ENCODE results near the gene PAPOLA.

The PAPOLA gene

DNA sequence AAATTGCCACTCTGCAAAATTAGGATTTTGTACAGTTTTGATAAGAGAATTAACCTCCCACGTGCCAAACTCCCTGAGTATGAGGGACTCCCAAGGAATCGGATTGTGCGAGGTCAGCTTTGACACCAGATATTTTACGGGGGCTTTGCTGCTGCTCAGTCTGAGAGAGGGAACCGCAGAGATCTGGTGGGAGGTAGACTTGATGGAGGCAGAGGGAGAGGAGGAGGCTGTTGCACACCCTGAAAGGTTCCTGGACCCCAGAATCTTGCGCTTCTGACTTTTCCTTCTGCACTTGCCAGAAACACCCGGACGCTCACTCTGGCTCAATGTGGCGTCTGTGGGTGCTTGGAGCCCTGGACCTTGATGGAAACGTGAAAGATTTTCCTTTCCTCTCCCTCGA lies 83.9 kb downstream of the PAPOLA start:
- no peak for DNase-seq (ENCODE audit: low spot score)

DNA sequence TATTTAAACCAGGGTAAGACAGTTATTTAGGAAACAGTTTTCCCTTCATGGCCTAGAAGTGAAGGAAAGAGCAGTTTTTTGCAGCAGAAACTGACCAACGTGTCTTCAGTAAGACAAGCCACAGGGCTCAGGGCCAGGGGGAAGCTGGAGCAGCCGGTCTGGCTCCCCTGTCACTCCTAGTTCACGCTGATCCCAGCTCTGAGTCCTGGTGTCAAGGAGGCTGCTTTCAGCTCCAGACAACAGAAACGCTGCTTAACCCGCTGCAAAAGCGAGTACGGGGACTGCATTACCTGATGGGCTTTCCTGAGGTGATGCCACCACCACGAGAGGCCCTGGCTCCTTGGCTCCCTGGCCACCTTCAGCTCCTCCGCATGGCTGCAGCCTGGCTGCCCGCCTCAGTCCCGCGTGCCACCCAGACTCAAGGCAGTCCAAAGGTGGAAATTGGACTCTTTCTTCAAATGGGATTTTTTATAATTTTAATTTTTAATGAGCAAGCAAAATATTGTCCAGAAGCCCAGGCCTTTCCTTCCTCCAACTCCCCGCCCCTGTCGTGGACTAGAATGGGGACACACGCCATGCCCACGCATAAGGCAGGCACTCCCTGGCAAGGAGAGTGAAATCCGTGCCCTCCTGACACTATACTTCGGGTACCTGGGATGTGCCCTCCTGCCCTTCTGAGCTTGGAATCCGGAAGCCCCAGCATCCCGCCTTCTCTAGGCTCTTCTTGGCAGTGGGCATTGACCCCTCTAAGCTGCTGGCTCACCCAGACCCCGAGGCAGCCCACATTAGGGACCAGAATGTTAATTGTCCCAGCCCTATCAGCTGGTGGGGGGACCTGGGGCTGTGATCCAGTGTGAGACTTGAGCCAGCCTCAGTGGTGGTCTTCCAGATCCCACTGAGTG lies 85.0 kb downstream of the PAPOLA start:
- no peak for DNase-seq (ENCODE audit: low spot score)

DNA sequence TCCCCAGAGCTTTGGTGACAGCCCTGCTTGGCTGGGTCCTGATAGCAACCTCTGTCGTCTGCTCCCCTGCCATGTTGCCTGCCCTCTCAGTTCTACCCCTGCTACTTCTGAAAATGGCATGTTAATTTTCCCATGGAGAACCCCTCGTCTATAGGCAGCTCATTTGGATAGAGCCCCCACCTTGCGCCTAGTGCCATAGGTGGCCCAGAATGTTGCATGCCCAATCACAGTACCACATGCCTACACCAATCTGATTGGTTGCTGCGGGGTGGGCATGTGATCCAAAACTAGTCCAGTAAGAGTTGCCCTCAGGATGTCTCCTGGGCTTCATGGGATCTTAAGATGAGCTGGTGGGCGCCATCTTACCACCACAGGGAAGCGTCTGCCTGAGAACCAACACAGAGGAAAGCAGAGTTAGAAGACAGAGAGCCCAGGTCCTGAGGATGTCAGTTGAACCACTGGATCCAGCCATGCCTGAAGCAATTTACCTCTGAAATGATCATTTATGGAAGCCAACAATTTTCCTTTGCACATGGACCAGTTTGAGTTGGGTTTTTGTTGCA lies 85.7 kb downstream of the PAPOLA start:
- no peak for DNase-seq (ENCODE audit: low spot score)

DNA sequence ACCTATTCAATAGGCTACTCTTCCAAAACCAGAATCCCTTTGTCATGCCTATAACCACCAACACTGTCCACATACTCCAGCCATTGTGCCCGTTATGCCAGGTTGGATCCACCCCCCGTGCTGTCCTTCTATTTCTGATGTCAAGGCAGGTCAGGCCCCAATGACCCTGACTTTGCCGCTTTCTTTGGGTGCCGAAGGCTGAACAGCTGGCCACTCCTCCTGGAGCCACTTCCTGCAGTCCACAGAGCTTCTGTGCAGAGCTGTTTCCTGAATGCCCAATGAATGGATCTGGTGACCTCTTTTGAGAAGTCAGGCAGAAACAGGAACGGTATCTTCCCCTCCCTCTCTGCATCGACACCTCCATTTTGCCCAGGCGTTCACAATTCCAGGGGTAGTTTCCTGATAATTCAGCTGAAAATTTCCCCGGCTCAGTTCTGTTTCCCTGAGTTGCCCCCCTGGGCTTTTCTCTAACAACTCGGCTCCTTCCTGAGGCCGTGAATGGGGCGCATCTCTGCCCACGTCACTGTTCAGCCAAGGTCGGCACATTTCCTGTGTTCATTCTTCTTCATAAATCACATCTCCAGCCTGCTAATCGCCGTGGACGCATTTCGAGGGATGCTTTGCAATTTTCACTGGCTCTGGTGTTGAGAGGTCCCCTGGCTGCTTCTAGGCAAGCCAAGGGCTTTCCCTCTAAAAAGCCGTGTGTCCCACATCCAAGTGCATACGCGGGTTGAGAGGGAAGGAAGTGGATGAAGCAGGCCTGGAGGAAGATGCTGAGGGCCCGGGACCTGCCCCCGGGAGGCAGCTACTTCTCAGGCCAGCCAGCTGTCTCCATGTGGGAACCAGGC lies 86.5 kb downstream of the PAPOLA start:
- DNase-seq (ENCODE audit: low spot score), result no peak

DNA sequence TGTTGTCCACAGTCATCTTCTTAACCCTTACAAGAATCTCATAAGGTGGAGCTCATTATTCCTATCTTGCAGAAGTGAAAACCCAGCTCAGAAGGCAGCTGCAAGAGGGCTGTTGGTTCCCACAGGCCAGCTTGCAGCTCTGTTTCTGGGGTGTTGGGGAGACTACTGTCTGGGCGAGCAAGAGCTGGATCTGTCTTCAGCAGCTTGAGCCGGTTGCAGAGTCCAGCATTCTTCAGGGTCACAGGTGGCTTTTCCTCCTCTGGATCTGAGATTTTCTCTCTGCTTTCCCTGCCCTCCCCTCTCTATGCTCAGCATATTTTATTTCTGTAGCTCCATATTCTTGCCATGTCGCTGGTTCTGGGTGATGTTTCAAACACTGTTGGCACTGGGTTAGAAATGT lies 87.4 kb downstream of the PAPOLA start:
- no peak for DNase-seq (ENCODE audit: low spot score)

DNA sequence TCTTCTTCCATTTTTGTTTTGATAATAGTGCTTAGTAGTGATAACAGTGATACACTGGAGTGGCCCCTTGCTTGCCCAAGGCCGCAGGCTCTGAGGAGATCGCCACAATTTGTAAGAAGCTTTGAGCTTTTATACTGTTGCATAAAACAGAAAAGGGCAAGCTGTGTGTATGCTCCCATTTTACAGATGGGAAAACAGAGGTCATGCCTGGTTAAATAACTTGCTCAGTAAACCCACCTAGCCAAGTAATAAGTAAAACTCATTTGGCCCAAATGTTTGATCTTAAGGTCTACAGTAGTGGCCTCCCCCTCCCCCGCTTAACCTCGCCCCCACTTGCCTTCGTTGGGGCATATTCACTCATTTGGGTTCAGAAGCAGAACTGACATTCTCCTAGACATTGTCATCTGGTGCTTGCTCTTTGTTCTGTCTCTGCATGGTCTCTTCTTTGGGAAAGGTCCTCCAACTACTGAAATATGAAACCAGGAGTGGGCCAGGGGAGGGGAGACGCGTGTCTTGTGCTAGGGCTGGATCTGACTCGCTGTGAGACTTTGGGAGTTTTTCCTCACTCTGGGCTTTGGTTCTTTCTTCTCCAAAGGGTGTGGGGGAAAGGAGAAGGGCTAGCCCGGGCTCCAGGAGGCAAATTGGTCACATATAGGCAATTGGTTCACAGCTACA lies 88.1 kb downstream of the PAPOLA start:
- no peak for DNase-seq (ENCODE audit: low spot score)

DNA sequence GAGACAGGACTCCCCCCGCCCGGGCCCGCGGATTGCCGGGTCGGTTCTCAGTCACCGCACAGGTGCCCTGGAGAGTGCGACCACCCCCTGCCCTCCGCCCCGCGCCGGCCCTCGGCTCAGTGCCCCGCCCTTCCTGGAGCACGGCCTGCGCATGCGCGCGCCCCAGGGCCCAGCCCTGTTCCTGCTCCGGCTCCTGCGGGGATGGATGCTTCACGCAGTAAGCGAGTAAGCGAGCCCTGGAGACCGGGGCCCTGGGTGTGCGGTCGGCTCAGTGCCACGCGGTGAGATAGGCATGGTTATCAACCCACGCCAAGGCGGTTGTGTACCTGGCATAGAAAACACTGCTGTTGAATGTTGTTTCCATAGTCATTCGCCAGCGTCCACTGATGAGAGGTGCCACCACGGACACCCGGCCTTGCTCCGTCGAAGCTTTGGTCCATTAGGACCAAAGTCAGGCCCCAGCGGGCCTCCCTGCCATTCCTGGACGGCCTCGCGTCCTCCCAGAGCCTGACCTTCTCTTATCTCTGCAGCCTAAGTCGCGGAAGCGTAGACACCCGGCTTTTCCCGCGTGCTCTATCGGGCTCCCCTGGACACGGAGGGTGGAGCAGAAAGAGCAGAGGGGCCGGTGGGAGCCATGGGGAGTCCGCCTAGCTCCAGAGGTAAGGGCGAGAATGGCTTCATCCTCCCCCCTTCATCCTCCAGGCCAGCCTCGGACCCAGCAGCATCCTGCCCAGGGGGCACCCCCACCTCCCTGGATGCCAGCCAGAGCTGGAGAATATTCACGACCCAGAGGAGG lies 90.6 kb downstream of the PAPOLA start:
- peak; percentile 34 for DNase-seq (ENCODE audit: low spot score)

DNA sequence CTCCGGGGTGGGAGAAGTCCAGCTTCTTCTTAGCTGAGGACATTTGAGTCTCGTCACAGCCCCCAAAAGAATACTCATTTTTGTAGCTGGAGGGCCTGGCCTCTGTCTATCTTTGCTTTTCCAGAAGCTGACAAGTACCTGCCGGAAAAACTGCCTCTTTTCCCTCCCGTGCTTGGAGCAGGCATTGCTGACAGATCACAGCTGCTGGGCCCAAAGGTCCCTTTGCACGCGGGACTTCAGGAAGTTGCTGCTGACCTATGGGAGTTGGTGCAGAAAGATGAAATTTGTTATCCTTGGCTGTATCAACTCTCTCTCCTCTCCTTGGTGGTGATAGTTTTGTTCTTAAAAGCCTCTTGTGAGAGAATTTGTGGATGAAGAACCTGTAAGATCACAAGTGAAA lies 92.8 kb downstream of the PAPOLA start:
- no peak for DNase-seq (ENCODE audit: low spot score)

DNA sequence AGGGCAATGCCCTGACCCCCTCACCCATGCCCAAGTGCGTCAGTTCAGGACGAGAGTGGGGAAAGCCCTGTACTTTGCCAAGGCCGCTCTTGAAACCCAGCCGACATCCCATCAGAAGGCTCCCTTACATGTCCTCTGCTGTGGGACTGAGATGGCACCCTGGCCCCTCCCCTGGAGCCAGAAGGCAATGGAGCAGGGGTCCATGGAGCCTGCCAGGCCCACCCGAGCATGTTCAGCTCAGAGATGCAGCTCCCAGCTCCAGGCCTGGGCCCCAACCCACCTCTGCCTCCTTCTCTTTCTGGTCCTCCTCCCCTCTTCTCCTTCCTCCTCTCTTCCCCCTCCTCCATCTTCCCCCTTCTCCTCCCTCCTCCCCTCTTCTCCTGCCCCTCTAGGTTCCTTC lies 95.5 kb downstream of the PAPOLA start:
- no peak for DNase-seq (ENCODE audit: low spot score)

DNA sequence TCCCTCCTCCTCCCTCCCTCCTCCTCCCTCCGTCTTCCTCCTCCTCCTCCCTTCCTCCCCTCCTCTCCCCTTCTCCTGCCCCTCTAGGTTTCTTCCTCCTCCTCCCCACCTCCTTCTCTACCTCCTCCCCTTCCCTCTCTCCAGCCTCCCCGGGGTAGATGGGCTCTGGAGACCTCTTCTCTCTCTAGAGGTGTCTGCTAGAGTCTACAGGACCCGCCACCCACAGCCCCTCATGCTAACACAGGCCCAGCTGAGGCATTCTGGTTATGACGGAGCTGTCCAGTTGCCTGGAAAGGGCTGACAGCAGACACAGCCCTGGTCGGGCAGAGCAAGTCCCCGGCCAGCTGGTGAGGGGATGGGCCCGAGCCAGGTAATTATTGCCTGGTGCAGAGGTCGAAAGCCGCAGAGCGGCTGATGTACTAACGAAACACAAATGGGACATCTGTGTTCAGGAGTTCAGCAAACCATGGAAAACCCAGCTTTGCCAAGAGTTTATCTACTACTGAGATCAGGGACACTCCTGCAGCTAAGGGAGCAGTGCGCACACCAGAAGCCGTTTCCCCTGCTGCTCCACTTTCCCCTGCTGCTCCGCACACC lies 96.2 kb downstream of the PAPOLA start:
- no peak for DNase-seq (ENCODE audit: low spot score)

DNA sequence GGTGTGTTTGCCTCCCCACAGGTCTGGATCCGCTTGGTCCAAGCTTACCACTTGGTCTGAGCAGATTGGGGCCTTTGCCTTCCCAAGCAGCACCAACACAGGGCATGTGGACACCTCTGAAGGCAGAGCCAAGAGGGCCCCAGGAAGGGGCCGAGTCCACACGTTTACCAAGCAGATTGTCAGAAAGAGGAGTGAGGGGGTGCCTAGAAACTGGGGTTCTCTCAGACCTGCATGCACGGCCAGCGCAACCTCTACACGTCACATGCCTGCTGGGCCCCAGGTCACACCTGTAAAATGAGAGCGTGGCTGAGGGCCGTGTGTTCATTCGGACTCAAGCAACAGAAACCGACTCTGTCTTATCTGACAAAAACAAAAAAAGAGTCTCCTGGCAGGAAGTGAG lies 96.9 kb downstream of the PAPOLA start:
- no peak for DNase-seq (ENCODE audit: low spot score)

DNA sequence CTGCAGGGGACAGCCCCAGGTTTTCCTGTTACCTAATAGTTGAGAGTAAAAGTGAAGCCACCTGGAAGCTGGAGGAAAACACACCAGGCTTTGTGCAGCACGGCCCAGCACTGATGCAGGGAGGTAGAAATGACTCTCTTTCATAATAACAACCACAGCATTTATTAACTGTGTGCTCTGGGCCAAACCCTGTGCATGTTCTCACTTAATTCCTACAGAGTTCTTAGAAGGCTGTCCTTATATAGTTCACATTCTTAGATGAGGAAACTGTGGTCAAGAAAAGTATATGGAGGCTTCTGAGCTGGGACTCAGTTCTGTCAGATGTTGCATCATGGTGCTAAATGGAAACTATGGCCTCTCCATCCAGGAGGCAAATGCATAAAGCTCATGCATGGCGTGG lies 100.0 kb downstream of the PAPOLA start:
- DNase-seq (ENCODE audit: low spot score), result no peak

DNA sequence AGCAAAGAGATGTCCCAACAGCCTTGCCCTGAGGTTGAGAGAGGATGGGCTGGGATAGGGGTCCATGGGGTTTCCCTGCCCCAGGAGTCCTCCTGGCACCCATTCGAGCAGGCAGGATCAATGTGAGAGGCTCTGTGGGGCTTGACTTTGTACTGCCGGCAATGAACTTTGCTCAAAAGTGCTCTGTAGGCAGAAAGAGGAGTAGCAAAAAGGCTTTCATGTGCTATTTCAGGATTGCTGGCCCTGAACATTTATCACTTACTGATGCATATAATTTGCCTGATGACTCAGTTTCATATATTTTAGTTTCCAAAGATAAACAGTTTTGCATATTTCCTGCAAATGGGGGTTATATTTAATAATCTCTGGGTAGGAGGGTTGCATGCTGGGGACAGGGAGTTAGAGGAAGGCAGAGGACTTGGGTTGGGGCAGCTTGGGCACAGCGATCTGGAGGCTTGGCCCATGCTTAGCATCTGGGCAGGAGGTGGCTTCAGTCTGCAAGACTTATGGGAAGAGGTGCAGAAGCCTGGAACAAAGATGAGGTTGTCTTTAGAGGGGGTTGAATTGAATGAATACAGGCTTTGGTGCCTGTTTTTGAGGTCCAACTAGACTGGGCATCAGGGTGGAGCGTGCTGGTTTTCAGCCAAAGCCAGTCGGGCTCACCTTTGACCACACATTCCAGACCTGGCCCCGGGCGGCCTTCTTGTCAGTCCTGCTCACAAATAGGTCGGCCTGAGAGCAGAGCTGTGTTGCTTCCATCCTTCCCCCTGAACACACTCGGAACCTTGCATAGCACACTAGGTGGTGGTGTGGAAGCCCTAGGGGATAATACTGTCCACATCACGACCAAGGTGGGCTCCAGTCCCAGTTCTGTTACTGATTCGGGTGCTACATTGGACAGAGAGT lies 101.4 kb downstream of the PAPOLA start:
- no peak for DNase-seq (ENCODE audit: low spot score)

DNA sequence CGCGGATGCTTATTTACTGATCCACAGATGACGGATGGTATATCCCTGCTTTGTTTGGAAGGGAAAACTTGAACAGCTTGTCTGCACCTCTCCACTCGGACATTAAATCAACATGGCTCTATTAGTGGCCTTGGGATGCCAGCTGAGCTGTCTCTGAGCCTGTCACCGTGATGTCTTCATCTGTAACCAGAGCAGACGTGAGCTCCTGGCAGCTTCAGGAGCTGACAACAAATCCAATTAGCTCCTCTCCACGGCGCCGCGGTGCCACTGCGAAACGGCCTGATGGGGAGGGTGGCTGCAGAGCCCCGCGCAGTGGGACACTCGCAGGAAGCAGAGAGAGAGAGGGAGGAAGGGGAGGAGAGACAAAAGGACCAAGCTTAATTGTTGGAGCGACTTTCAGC lies 112.3 kb downstream of the PAPOLA start:
- DNase-seq (ENCODE audit: low spot score), result no peak

DNA sequence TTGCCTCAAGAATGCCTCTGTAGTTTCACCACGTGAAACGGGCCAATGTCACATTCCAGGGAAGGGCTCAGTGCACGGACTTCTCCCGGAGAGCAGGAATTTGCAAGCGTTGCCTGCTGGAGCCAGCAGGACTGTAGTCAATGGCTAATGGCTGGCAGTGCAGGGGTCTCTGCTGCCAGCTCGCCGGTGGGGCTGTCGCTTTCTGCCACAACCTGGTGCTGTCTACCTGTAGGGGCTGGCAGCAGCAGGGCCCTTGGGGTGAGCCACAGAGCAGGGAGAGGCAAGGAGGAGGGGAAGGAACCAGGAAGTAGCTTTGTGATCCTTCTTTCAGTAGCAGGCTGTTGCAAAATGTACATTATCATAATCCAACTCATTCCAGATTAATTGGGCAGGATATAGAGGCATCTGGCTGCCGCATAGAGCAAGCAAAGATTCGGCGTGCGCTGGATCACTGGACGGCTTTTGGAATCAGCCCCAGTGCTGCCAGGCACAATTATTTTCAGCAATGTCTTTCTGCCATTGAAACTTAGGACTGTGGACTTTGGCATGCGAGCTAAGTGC lies 114.1 kb downstream of the PAPOLA start:
- no peak for DNase-seq (ENCODE audit: low spot score)

Measured in hematopoietic multipotent progenitor cell treated with erythropoietin and hydrocortisone succinate and interleukin-3 and kit ligand, for 15 days (in vitro differentiated cells).